ENCODE results near the gene OR2AP1.
"Not testable (repeated sequence)": the region's sequence is repeated elsewhere in the genome, so short reads cannot be mapped to it uniquely, and the experiment has no call there.

The OR2AP1 gene

DNA sequence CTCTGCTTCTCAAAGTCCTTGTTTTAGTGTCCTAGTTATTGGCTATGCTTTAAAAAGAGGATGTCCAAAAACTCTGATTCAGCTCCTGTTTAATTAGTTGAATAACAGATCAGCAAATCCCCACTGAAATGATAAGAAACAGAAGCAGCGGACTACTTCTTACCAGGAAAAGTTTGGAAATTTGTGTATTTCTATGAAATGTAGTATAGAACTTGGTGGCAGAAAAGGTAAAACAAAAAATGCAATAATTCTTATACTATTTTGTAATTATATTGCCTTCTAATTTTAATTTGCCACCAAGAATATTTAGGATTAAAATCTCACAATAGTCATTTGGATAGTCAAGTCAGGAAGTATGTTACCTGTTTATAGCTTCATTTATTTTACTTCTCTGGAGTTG, at the start of gene OR2AP1:
Gene OR2AP1 (plus strand): TSS at position 301 of the 400 bp plus-strand sequence. CDS start 1,947 bp downstream, outside the sequence.
- DNase-seq (ENCODE audit: low read depth in 3 of 3) = no peak

- not testable (repeated sequence) for DNase-seq (ENCODE audit: low read depth in 3 of 3)
Measured at GRCh38 chr12:55548235-55548634, 24.0 kb upstream of the OR2AP1 start.

- DNase-seq (ENCODE audit: low read depth in 3 of 3) = no peak
Measured at GRCh38 chr12:55548756-55549155, 23.5 kb upstream of the OR2AP1 start.

GRCh38 chr12:55549302-55549701, 23.0 kb upstream of the OR2AP1 start, which contains the start of gene OR6C4:
OR6C4 (plus strand) TSS chr12:55549602; CDS start chr12:55551227, 1,625 bp downstream.
- DNase-seq (ENCODE audit: low read depth in 3 of 3) = no peak

- DNase-seq (ENCODE audit: low read depth in 3 of 3) = no peak
Measured at GRCh38 chr12:55554296-55554695, 18.0 kb upstream of the OR2AP1 start.

- not testable (repeated sequence) for DNase-seq (ENCODE audit: low read depth in 3 of 3)
Measured at GRCh38 chr12:55570060-55570459, 2.2 kb upstream of the OR2AP1 start.

- DNase-seq (ENCODE audit: low read depth in 3 of 3) = not testable (repeated sequence)
Measured at GRCh38 chr12:55570689-55571088, 1.6 kb upstream of the OR2AP1 start.

DNA sequence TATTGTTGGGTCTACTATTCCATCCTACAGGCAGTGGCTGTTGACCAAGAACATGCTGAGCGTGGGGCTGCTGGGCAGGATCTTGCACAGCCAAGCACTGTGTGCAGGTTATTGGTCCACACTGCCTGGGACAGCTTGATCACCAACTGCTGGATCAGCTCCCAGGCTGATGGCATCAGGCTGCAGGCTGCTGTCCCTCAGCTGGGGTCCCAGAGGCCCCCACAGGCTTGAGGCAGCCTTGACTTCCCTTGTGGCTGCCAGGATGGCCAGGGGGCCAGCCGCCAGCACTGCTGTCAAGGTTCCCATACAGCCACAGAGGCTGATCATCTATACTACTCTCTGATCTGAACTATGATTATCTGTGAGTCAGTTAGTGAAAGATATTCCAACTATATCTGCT, 9.8 kb downstream of the OR2AP1 start:
- no peak for DNase-seq (ENCODE audit: low read depth in 3 of 3)

DNA sequence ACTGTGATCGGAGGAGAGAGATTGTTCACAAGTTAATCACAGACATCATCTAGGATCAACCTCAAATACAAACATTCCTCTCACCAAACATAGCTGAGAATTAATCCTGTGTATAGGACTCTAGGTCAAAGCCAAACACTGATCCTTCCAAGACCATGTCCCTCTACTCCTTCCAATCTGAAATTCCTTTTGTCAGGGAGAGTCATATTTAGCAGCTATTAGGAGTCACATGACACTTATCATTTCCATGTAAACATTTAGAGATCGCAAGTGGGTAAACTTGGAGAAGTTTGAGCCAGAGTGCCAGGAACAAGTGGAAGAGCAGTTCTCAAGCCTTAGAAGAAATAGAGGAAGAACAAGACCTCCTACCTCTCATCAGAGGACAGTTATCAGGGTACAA, 13.5 kb downstream of the OR2AP1 start:
- no peak for DNase-seq (ENCODE audit: low read depth in 3 of 3)

- not testable (repeated sequence) for DNase-seq (ENCODE audit: low read depth in 3 of 3)
Measured at GRCh38 chr12:55590152-55590551, 17.9 kb downstream of the OR2AP1 start.

DNA sequence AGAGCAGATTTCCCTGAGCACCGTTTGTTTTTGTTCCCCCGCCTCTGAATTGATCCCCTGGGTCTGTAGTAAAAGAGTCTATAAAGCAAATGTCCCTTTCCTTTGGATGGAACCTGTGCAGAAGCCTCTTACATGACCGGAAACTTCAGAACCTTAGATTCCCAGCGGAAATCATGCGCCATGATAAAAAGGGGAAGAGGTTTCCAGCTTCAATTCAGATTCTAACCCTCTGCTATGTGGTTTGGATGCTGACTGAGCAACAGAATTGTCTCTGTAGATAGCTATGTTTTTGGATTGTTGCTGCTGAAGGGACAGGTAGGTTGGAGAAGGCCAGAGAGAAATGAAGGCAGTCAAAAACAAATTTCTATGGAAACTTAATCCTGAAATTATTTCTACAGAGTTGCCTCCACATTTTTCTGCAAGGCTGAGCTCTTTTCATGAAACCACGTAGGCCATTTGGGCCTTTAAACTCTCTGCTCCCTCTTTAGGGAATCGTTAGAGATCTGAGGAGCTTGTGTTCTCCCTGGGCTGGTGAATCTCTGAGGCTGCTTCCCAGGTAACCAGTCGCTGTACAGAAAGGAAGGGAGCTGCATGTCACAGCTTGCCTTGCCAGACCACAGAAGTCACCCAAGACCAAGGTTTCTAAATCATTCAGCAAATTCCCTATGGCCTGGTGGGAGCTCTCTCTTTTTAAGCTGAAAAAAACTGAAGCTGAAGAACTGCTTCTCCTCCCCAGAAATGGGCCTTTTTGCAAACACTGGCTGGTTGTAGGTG, 35.7 kb downstream of the OR2AP1 start:
- no peak for DNase-seq (ENCODE audit: low read depth in 3 of 3)

- DNase-seq (ENCODE audit: low read depth in 3 of 3) = no peak
Measured at GRCh38 chr12:55610598-55610997, 38.3 kb downstream of the OR2AP1 start.

GRCh38 chr12:55612646-55613045, 40.4 kb downstream of the OR2AP1 start:
- DNase-seq (ENCODE audit: low read depth in 3 of 3) = no peak

DNA sequence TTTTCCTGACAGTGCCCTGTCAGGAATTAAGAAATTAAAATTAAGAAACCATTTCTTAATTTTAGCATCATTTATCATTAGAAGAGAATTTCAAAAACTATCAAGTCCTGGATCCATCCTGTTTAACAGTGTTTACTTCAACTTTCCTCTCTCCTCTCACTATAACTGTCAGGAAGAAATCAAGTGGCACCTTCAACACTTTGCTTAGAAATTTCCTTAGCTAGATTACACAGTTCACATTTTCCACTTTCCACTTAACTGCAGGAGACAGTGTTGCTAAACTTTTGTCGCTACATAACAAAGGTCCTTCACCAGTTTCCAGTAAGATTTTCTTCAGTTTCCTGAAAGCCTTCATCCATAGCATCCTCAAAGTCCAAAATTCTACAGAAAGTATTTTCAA, 42.5 kb downstream of the OR2AP1 start:
- DNase-seq (ENCODE audit: low read depth in 3 of 3) = no peak

DNA sequence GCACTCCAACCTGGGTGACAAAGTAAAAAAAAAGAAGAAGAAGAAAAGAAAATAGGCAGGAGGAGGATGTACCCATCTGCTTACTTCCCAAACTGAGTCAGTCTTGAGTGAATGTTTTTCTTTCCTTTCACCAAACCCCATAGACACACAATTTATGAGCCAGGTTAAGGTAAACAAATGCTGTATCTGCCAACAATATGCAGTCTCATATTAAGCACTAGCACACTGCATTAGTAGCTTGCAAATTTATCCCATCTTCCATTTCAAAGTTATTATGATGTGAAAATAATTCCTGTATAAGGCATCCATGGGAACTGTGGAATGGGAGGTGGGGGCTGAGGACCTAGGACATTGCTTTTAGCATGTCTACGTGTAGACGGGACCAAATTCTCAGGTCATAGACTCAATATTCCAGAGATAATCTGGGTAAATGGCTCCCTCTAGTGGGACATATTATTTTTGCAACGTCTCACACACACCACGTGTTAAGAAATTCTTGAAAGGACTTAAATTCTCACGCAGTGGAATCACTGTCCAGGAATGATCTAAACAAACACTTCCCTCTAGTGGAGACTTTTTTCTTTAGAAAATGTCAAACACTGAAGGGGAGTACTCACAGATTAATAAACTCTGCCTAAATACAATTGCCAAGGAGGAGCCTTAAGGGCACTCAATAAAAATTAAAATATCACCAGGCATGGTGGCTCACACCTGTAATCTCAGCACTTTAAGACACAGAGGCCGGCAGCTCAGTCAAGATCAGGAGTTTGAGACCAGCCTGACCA, 47.3 kb downstream of the OR2AP1 start:
- peak in 1 of 3 experiments; percentile 22 for DNase-seq (ENCODE audit: low read depth in 3 of 3)

DNA sequence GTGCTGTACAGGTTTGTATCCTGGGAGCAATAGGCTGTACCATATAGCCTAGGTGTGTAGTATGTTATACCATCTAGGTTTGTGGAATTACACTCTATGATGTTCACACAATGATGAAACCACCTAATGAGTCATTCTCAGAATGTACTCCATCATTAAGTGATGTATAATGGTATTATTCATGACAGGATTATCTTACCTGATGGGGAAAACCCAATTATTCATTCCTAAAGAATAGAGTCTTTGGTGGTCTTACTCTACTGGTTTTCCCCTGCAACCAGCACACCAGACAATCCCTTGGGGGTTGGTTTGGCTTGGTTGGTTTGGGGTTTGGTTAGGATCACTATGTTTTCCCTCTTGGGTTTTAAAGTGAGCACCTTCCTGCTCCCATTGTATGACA, 51.8 kb downstream of the OR2AP1 start:
- no peak for DNase-seq (ENCODE audit: low read depth in 3 of 3)

Data from stimulated activated CD4-positive, alpha-beta T cell treated with anti-CD3 and anti-CD28 coated beads, TNF-alpha, amount 100 ng/mL, for 4 hours (primary cell).